Activated naive CD4-positive, alpha-beta T cell treated with Interleukin-2 at 50 U/mL for 16 hours (primary cell): ENCODE data around the gene RNF213.
A peak's percentile ranks its signal among the peaks of the same experiment; 100 is the strongest.

Experiments used
- DNase-seq: peaks from one replicate; pipeline ENCODE4 v3.0.0-alpha.2; 2020

Gene RNF213

GRCh38 chr17:80356231-80356856, 95.7 kb downstream of the RNF213 start:
- no peak for DNase-seq

GRCh38 chr17:80358131-80358530, 97.5 kb downstream of the RNF213 start:
- DNase-seq = no peak

GRCh38 chr17:80358861-80359260, 98.2 kb downstream of the RNF213 start:
- no peak for DNase-seq

- no peak for DNase-seq
Observed at GRCh38 chr17:80359422-80360110, 98.9 kb downstream of the RNF213 start.

- no peak for DNase-seq
Observed at GRCh38 chr17:80360396-80360795, 99.7 kb downstream of the RNF213 start.

GRCh38 chr17:80361495-80362220, 101.0 kb downstream of the RNF213 start:
- peak; percentile 32 for DNase-seq

GRCh38 chr17:80362428-80363119, 101.9 kb downstream of the RNF213 start:
- DNase-seq = no peak

- no peak for DNase-seq
Observed at GRCh38 chr17:80363120-80363515, 102.5 kb downstream of the RNF213 start.

GRCh38 chr17:80363518-80364090, 103.0 kb downstream of the RNF213 start:
- DNase-seq = no peak

- DNase-seq = no peak
Observed at GRCh38 chr17:80364091-80364691, 103.5 kb downstream of the RNF213 start.

GRCh38 chr17:80365001-80365965, 104.6 kb downstream of the RNF213 start:
- DNase-seq = no peak

GRCh38 chr17:80365983-80366382, 105.3 kb downstream of the RNF213 start:
- no peak for DNase-seq

- DNase-seq = no peak
Observed at GRCh38 chr17:80367503-80367902, 106.9 kb downstream of the RNF213 start.

- DNase-seq = no peak
Observed at GRCh38 chr17:80371196-80371595, 110.5 kb downstream of the RNF213 start.

GRCh38 chr17:80372456-80372855, 111.8 kb downstream of the RNF213 start:
- DNase-seq = no peak

- no peak for DNase-seq
Observed at GRCh38 chr17:80372922-80373570, 112.4 kb downstream of the RNF213 start.

- DNase-seq = no peak
Observed at GRCh38 chr17:80374039-80374731, 113.5 kb downstream of the RNF213 start.

- DNase-seq = no peak
Observed at GRCh38 chr17:80374732-80375585, 114.3 kb downstream of the RNF213 start.

- no peak for DNase-seq
Observed at GRCh38 chr17:80376531-80376930, 115.9 kb downstream of the RNF213 start.
